Esophagus muscularis mucosa (tissue), 4 donors: ENCODE data around the gene HEPN1.

Experiments
- CTCF ChIP-seq, 3 experiments: fragments of 200-600 bp in 2 of 3; fragments of 450-650 bp in 1 of 3; sonication (generic) in 2 of 3; IDR thresholded peaks; one replicate each; pipeline ENCODE4 v1.5.1; 2017 to 2019; ENCODE audit warnings: antibody characterized with exemption in 3 of 3, mild to moderate bottlenecking in 2 of 3, moderate library complexity in 1 of 3
- EP300 ChIP-seq: sonication (generic); formaldehyde crosslinking; IDR thresholded peaks from one replicate; pipeline ENCODE4 v1.6.1; 2017; ENCODE audit warnings: antibody characterized with exemption
- POLR2A ChIP-seq: fragments of 450-650 bp; IDR thresholded peaks from one replicate; pipeline ENCODE4 v1.6.1; 2017; ENCODE audit warnings: antibody characterized with exemption, moderate library complexity, mild to moderate bottlenecking, low read depth
- POLR2AphosphoS5 ChIP-seq, 2 donors: sonication (generic); formaldehyde crosslinking; IDR thresholded peaks; one replicate each; pipeline ENCODE4 v1.6.1; 2017; ENCODE audit warnings: antibody characterized with exemption in 2 of 2

DNA sequence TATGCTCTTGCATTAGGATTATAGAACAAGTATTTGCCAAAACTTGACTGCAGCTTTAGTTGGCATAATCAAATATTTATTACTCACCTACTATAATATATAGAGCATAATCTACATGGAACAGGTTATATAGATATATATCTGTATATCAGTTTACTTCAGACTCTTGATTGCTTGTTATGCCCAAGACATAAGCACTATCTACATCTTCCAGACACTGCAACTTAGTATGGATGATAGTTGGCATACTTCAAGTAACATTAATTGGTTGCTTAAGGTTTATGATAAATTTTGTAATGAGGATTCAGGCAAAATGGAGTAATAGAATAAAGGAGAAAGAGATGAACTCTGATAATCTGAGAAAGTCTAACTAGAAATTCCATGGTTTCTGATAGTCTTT, 36.0 kb downstream of the HEPN1 start:
- TF ChIP-seq CTCF (IDR thresholded peaks at IDR 0.05) = no peak
- TF ChIP-seq EP300 = no peak
- no peak for TF ChIP-seq POLR2AphosphoS5 (IDR thresholded peaks at IDR 0.05)
- TF ChIP-seq POLR2A = no peak
